GM19438 (cell line): ENCODE results near the gene NFIX.

Source experiments
- ATAC-seq: cut with Tn5 transposase; IDR thresholded peaks from one replicate; pipeline ENCODE4 v1.9.1; 2021; ENCODE audit warnings: low read depth; ENCODE audit not compliant: unreplicated experiment

The NFIX gene

DNA sequence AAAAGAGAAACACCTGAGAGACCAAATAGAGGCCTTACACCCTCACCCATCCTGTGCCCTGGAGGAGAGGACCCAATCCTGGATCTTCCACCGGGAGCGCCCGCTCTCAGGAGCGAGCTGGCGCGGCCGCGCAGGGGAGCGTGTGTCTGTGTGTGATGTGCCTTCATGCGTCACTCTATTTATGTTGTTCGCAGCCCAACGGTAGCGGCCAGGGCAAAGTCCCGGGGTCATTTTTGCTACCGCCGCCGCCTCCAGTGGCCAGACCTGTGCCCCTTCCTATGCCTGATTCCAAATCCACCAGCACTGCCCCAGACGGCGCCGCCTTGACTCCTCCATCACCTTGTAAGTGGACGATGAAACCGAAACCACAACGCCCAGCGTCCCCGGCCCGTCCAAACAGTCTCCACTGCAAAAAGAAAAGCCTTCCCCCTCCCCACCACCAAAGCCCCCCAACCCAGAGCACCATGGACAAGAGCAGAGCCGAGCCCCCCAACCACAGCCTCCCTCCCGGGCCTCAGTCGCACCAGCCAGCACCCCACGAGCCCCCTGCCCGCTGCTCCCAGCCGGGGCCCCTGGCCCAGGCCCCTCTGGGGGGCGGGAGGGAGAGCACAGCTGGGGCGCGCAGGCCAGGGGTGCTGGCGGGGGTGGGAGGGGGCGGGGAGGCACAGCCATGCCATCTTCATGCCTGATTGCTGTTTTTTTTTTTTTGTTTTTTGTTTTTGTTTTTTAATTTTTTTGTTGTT lies 92.7 kb downstream of the NFIX start:
- ATAC-seq: no peak

- ATAC-seq: no peak
Observed at GRCh38 chr19:13089139-13089856, 94.0 kb downstream of the NFIX start.

DNA sequence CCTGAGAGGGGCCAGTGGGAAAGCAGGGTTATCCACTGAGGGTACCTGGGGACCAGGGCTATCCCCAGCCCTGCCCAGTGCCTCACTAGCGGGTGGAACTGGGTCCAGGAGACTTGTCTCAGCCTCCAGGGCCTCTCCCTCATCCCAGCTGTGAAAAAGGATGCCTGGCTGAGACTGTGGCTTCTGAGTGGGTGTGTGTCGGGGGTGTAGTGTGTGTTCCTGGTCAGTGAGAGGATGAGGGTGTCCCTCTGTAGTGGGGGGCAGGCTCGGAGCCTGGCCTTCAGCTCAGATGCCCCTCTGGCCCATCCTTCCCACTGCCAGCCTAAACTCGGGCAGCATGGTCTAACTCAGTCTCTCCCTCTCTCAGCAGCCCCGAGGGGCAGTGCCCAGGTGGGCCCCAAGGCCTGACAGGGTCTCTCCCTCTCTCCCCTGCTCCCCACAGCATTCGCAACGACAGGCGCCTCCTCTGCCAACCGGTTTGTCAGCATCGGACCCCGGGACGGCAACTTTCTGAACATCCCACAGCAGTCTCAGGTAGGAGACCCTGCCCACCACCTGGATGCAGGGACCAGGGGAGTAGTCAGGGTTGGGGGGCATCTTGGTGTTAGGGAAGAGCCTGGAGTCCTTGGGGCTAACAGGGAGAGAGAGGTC lies 94.7 kb downstream of the NFIX start:
- ATAC-seq: no peak

- no peak for ATAC-seq
Observed at GRCh38 chr19:13090511-13091231, 95.4 kb downstream of the NFIX start.

- no peak for ATAC-seq
Observed at GRCh38 chr19:13091400-13092157, 96.3 kb downstream of the NFIX start.

DNA sequence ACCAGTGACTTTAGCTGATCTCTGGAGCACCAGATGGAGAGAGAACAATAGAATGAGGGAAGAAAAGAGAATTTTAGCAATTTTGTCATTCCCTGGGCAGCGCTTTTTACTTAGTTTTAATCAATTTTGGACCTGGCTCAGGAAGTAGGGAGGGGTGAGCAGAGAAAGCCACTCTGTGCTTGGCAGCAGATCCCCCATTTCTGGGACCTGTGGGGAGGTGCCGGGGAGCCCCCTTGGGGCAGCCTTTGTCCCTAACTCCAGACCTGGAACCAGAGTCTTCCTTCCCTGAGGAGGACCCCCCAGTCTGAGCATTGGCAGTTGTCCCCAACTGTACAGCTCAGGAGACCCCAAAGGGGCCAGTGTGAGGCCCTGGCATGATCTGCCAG lies 96.9 kb downstream of the NFIX start:
- ATAC-seq: no peak

DNA sequence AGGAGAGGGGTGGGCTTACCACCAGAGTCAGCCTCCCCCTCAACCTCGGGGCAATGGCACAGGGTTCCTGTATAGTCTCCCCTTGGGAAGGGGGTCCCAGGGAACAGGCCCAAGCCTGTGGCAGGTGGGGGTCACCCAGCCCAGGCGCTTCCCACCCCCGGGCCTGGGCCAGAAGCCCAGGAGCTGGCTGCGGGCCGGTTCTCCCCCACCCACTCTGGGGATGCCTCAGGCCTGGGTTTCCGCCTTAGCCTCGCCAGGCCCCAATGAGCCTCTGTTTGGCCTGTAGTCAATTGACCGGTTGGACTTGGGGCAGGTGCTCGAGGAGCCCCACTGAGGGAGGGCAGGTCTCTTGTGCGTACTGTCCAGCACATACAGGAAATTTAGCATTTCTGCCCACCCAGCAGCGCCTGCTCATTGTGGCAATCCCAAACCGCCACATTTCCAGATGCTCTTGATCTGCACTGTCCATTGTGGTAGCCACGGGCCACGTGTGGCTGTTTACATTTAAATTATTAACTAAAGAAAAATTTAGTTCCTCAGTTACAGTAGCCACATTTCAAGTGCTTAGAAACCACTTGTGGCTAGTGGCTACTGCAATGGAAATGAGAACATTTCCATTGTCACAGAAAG lies 97.4 kb downstream of the NFIX start:
- ATAC-seq: no peak

DNA sequence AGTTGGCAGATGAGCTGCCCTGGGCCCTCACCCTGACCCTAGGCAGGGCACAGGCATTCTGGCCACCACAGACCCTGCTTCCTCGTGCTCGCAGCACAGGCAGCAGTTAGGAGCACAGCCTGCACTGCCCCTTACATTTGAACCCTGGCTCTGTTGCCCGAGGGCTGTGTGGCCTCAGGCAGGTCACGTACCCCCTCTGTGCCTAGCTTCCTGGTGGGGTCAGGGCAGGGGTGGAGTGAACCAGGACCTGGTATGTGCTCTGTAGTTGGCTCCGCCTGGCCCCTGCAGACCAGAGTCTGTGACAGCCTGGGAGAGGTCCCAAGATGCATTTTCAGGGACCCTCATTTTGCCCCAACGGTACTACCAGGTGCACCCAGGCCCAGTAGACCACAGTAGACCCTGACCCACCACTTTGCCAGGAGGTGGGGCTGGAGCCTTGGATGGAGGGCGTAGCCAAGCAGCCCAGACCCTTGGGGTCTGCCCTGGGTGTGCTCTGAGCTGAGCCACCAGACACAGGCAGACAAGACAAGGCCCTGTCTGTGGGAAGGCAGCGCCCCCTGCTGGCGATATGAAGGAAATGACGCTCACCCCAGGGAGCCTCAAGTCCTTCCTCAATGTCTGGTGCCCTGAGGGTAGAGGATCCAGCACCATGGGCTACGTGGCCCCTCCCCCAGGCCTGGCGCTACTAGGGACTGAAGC lies 98.3 kb downstream of the NFIX start:
- ATAC-seq: no peak

DNA sequence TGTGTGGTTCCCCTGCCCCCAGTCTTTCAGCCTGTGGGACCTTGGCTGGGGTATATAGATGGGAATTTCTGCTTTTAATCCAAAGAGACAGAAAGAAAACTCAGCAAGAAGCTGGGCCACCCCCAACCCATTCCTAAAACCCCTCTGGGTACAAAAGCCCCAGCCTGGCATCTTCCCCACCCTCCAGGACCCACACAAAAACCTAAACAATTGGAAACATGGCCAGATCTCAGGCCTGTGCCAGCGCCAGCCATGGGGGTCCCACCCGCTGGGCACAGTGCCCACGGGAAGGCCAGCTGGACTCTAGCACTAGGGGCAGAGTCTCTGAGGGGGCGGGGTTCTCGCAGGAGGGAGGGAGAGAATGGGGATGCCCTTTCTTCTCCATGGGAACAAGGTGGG lies 98.8 kb downstream of the NFIX start:
- no peak for ATAC-seq

- no peak for ATAC-seq
Observed at GRCh38 chr19:13094771-13095392, 99.6 kb downstream of the NFIX start.

GRCh38 chr19:13095393-13095784 lies 100.1 kb downstream of the NFIX start:
- ATAC-seq: no peak

DNA sequence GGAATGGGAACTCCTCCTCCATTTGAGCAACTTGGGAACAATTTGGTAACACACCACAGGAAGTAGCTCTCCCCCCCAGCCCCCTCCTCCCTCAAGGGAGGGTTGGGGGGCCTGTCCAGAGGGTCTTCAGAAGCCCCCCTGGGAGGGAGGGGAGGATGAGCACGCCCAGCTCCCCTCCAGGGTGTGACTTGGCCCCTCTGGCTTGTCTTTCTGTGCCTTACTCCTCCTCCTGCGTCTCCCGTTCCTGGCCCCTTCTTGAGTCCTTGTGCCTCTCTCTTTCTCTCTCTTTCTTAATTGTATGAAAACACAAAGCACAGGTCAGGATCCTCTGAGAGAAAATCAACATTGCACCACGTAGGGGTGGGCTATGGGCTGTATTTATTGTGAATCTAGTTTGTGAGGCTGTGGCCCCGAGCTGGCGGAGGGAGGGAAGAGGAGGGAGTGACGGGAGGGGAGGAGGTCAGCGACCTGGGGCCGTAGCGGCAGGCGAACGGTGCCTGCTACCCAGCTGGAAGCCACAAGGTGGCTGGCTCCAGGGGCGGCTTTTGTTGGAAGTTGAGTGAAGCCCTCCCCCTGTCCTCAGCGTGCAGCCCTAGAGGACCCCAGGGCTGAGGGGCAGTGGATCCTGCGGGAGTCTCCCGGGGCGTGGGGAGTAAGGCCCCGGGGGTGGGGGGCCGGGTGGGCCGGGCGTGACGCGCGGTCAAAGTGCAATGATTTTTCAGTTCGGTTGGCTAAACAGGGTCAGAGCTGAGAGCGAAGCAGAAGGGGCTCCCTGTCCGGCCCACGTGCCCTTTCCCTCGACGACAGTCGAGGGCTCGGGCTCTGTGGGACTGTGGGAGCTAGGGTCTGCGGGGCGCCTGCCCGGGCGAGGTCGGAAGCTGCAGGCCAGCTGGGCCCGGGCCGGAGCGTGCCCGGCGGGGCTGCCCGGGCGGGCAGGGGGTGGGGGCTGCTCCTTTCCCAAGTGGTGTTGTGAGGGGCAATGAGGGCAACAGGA lies 101.0 kb downstream of the NFIX start:
- ATAC-seq: no peak

- ATAC-seq: no peak
Observed at GRCh38 chr19:13097033-13097462, 101.8 kb downstream of the NFIX start.

DNA sequence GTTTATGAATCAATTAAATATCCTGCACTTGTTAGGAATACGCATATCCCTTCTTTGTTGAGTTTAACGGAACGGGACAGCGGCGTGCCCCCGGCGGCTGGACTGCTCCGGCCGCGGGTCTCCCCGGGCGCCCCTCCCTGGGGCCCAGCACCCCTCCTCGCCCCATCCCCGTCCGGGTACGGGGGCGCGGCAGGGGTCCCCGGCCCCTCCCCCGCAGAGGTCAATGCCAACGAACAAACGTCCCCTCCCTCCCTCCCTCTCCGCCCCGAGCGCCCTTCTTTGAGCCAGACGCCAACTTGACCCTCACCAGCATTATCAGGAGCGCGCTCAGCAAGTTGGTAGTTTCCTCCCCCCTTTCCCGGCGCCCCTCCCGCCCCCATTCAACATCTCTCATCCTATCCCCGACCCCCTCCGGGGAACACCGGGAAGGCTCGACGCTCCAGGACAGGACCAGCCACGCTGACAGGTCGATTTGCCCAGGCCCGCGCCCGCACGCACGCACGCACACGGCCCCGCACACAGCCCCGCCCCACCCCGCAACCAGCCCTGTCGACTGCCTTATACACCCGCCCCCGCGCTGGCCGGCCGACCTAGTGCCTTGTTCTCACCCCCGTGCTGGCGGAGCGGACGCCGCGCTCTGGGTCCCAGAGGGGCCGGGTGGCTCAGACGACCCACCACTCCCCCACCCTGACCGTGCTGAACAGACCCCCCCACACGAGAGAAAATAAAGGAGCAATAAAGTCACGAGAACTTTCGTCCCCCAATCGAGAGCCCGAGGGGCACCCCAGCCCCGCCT lies 102.4 kb downstream of the NFIX start:
- no peak for ATAC-seq

DNA sequence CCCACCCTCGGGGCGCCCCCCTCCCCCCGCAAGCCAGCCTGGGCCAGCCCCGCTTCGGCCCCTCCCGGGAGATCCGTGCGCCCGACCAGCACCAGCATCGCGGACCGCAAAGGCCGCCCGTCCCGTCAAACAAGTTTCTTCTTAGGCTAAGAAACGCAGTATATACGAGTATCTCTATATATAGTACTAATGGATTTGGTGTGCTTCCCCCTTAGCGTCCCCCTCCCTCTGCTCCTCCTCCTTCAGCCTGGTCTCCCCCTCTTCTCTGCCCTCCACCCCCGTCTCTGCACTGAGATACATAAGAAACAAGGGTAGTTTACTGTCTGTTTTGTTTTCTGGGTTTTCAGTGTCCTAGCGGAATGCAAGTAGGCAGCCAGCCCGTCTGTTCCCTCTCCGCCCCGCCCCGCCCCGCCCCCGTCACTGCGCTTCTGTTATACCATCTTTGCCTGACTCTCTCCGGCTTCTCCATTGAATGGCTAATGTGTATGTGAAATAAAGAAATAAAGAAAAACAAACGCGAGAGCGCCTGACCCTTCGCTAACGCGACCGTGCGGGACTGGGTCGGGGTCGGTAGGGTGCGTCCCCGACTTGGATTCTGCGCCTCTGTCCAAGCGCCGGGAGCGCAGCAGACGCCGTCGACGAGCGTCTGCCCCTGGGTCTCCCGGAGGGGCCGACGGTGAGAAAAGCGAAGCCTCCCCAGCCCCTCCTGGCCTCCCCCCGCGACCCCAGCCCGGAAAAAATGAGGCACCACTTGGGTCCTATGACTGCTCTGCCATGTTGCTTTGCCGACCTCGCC lies 103.2 kb downstream of the NFIX start:
- no peak for ATAC-seq
